Osteocyte (in vitro differentiated cells): Measurements from ENCODE around the gene OSBP. TPM values are rescaled to one million over a fixed set of nuclear protein-coding genes. Genes with fewer than 3 reads are reported as not detected.
"Not testable (repeated sequence)": the region's sequence is repeated elsewhere in the genome, so short reads cannot be mapped to it uniquely, and the experiment has no call there.

Experiments
- DNase-seq: peaks from one replicate; pipeline ENCODE4 v3.0.0; 2021; ENCODE audit warnings: mixed read lengths; ENCODE audit not compliant: unreplicated experiment; ENCODE audit errors: extremely low spot score
- H3K27ac Mint-ChIP-seq: one replicate; pipeline ENCODE4 v1.8.0; 2021; ENCODE audit warnings: mild to moderate bottlenecking, mixed read lengths; ENCODE audit not compliant: unreplicated experiment
- H3K27me3 Mint-ChIP-seq: one replicate; pipeline ENCODE4 v1.8.0; 2021; ENCODE audit warnings: mixed read lengths; ENCODE audit not compliant: unreplicated experiment
- H3K36me3 Mint-ChIP-seq: one replicate; pipeline ENCODE4 v1.8.0; 2021; ENCODE audit warnings: mixed read lengths; ENCODE audit not compliant: unreplicated experiment
- H3K4me1 Mint-ChIP-seq: one replicate; pipeline ENCODE4 v1.8.0; 2021; ENCODE audit warnings: mixed read lengths; ENCODE audit not compliant: unreplicated experiment
- H3K4me3 Mint-ChIP-seq: one replicate; pipeline ENCODE4 v1.8.0; 2021; ENCODE audit warnings: mild to moderate bottlenecking, moderate library complexity, mixed read lengths; ENCODE audit not compliant: unreplicated experiment
- H3K9me3 Mint-ChIP-seq: one replicate; pipeline ENCODE4 v1.8.0; 2021; ENCODE audit warnings: mixed read lengths; ENCODE audit not compliant: unreplicated experiment
- CTCF ChIP-seq: fragments of 200-600 bp; sonication (generic); IDR thresholded peaks from 2 replicates; pipeline ENCODE4 v1.5.0; 2021; ENCODE audit warnings: antibody characterized with exemption, mild to moderate bottlenecking, moderate library complexity
- total RNA-seq: library from RNA; stranded (reverse); gene quantifications from 2 replicates; pipeline ENCODE4 v1.2.1, GENCODE V29; 2021

Gene OSBP
- total RNA-seq, 1 donor from 2014 or later: 45.7 TPM

- Mint-ChIP-seq H3K4me1 (peaks cover 13% of the 10 kb centered on the region), H3K4me3 (no peak overlapping the region), H3K9me3 (no peaks in the 10 kb centered on the region), H3K27me3 (peaks cover 2% of the 10 kb centered on the region), H3K36me3 (no peaks in the 10 kb centered on the region), H3K27ac (no peak overlapping the region)
- no peak for TF ChIP-seq CTCF
- no peak for DNase-seq
Observed at GRCh38 chr11:59544869-59545178, 70.8 kb downstream of the OSBP start.

GRCh38 chr11:59543713-59544112, 71.9 kb downstream of the OSBP start:
- DNase-seq, H3K36me3 Mint-ChIP-seq, H3K27me3 Mint-ChIP-seq, H3K9me3 Mint-ChIP-seq, H3K4me1 Mint-ChIP-seq, H3K27ac Mint-ChIP-seq, H3K4me3 Mint-ChIP-seq: not testable (repeated sequence)

- H3K27me3 Mint-ChIP-seq: peaks cover 2% of the 10 kb centered on the region
- DNase-seq: no peak
- H3K36me3 Mint-ChIP-seq: no peaks in the 10 kb centered on the region
- no peak for TF ChIP-seq CTCF
- peaks cover 6% of the 10 kb centered on the region for H3K4me1 Mint-ChIP-seq
- H3K4me3 Mint-ChIP-seq: no peak overlapping the region
- H3K9me3 Mint-ChIP-seq: no peaks in the 10 kb centered on the region
- no peak overlapping the region for H3K27ac Mint-ChIP-seq
Observed at GRCh38 chr11:59542142-59542810, 73.3 kb downstream of the OSBP start.

GRCh38 chr11:59534676-59535075, 80.9 kb downstream of the OSBP start:
- Mint-ChIP-seq H3K4me1 (peaks cover 11% of the 10 kb centered on the region), H3K27me3 (peaks cover 7% of the 10 kb centered on the region), H3K27ac (no peak overlapping the region), H3K36me3 (no peaks in the 10 kb centered on the region), H3K4me3 (no peak overlapping the region), H3K9me3 (no peaks in the 10 kb centered on the region)
- no peak for DNase-seq
- no peak for TF ChIP-seq CTCF

GRCh38 chr11:59532620-59533019, 83.0 kb downstream of the OSBP start:
- DNase-seq: no peak
- H3K27ac Mint-ChIP-seq: no peak overlapping the region

More at GRCh38 chr11:59532620-59533019, 83.0 kb downstream of the OSBP start:
- Mint-ChIP-seq H3K36me3 (no peaks in the 10 kb centered on the region), H3K4me3 (no peak overlapping the region), H3K27me3 (peaks cover 25% of the 10 kb centered on the region), H3K9me3 (no peaks in the 10 kb centered on the region), H3K4me1 (peaks cover 8% of the 10 kb centered on the region)
- no peak for TF ChIP-seq CTCF
